ENCODE measurements around the gene CABP4.

The CABP4 gene

DNA sequence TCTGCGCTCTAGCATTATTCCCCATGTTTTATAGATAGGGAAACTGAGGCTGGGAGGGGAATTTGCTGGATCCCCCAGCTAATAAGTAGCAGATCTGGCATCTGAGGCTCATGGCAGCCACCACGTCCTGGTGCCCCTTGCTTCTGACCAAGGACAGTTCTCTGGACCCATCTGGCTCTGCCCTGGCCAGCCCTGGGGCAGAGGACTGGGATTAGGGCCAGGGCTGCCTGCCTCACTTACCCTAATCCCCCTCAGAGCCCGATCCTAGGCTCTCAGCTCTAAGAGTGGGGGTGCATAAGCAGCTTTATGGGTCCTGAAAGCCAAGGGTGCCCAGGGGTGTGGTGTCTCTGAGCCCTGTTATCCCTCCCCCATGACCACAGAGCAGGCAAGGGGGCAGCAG is at the start of gene CABP4:
Gene CABP4 (plus strand): TSS at position 301 of the 400 bp plus-strand sequence. CDS start 70 bp downstream, at position 371.
- no peak for DNase-seq

- DNase-seq, result no peak
Measured at GRCh38 chr11:67405688-67406339, 49.3 kb upstream of the CABP4 start.

GRCh38 chr11:67406420-67406968 is 48.7 kb upstream of the CABP4 start:
- no peak for DNase-seq

DNA sequence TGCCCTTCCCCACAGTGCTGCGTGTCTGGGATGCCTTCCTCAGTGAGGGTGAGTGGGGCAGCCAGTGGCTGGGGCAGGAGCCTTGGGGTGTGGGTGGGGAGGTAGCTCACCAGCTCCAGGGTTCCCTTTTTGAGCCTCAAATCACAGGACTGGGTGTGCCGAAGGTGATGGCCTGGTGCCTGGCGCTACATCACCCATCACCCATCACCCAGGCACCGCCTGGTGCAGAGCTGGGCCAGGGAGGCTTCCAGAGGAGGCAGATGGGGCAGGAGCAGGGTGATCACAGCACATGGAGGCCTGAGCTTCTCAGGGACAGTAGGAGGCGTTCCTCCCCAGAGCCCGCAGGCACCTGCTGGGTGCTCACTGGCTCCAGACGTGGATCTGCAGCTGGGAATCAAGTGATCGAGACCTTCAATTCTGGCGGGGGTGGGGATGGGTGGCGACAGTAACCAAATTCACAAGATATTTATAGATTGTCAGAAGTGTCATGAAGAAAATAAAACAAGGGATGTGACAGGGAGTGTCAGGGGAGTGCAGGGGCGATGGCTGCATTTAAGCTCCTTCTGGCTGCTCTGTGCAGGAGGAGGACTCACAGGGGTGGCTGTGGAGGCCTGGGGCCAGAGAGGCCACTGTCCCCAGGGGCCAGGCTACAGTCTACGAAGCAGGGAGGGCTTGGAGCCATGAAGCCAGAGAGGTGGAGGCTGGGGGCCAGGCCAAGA is 48.0 kb upstream of the CABP4 start:
- DNase-seq, result no peak

- no peak for DNase-seq
Measured at GRCh38 chr11:67407688-67408163, 47.4 kb upstream of the CABP4 start.

GRCh38 chr11:67408437-67409200 is 46.5 kb upstream of the CABP4 start:
- no peak for DNase-seq

DNA sequence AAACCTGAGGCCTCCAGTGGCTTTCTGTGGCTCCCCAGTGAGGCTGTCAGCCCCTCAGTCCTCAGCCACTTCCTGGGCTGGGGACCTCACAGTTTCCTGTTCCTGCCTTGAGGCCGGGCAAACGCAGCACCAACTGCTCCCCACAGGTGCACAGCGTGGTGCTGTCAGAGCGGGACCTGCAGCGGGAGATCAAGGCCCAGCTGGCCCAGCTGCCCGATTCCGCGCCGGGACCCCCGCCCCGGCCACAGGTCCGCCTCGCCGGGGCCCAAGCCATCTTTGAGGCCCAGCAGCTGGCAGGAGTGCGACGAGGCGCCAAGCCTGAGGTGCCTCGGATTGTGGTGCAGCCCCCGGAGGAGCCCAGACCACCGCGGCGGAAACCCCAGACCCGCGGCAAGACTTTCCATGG is 45.9 kb upstream of the CABP4 start:
- DNase-seq, result no peak

DNA sequence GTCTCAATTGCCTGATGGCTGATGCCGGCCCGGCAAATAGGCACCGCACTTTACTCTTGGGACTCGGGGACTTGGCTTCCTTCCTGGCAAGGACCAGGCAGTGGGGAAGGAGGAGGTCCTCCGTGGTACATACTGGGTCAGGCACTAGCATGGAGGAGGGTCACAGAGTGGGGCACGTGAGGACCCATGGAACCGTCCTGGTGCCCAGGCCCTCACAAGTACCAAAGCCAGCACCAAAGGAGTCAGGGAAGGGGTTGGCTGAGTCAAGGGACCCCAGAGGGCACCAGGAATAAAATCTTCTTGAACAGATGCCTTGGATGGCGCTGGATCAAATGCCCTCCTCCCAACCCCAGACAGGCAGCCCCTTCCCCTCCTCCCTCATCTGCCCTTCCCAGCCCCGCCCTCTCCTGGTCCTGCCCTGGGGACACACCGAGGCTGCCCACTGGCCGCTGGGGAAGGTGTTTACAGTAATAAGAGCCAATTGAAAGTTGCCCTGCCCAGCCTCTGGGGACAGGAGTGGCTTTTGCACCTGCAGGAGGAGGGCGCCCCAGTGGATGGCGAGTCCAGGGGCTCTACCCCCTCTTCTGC is 45.3 kb upstream of the CABP4 start:
- peak; percentile 74 to 78 for DNase-seq

DNA sequence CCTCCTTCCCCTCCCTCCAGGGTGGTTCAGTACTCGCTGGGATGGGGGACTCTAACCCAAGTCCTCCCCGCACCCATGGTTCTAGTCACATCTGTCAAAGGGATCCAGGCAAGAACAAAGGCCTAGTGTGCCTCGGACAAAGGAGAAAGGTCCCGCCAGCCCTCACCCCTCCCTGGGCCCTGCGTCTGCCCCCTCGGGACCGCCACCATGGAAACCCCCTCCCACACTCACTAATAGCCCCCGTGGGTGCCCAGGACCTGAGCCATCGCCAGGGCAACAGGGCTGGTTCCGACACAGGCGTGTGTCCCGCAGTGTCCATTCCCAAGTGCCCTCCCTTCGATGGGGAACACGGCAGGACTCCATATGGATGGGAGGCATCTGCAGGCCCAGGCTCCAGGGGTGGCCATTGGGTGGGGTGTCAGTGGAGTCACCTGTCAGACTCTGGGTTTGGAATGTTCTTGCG is 44.8 kb upstream of the CABP4 start:
- DNase-seq, result no peak

DNA sequence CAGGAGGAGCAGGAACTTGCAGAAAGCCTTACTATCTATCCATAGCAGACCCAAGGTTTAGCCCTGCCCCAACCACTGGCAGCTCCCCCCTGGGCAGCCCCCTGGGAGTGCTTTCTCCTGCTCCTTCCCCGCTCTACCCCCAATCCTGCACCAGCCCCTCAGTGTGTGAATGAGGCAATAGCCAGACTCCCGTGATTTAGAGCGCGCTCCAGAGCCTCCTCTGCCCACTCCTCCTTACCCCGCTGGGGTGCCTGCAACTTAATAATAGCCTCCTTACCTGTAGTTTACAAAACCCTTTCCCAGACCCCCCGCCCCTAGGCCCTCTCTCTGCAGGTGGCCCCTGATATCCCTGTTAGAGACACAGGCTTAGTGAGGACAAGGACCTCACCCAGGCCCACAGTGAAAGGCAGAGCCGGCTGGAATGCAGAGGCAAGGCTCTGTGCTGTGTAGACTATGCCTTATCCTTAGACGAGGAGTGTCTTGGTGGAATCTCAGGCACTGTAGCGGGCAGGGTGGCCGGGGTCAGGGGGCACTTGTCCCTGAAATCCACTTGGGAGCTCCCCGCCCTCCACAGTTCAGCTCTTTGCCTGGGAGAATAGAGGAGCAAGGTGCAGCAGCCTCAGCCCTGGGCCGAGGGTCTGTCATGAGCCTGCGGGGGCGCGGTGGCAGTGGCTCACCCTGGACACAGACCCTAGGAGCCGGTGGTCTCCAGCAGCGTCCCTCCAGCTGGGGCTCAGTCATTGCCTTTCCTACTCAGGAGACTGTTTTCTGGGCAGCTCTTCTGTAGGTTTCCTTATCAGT is 44.0 kb upstream of the CABP4 start:
- DNase-seq, result no peak

GRCh38 chr11:67411785-67412152 is 43.4 kb upstream of the CABP4 start:
- no peak for DNase-seq

DNA sequence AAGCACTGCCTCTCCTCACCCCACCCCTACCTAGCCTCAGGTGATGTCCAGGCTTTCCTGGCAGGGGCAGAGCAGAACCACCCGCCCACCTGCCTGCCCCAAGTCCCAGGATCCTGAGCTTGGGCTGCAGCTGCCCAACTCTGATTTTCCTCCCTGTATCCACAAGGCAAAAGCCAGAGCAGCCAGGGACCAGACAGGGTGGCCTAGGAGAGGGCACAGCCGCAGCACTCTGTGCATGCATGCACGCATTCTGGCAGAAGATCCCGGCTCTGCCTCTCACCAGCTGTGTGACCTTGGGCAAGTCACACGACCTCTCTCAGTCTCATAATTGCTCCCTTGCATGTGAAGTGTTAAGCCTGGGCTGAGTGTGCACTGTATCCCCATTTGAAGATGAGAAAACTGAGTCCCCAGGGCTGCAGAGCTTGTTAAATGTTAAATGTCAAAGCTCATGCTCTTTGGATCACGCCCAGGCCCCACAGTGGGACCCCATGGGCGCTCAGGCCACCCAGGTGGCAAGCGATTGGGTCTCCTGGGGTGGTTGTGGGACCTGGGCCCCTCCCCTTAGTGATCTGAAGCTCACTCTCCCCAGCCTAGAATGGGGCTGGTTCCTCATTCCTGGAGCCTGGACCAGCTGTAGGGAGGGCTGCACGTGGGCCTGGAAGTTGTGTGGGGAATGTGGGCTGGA is 42.5 kb upstream of the CABP4 start:
- DNase-seq, result no peak

DNA sequence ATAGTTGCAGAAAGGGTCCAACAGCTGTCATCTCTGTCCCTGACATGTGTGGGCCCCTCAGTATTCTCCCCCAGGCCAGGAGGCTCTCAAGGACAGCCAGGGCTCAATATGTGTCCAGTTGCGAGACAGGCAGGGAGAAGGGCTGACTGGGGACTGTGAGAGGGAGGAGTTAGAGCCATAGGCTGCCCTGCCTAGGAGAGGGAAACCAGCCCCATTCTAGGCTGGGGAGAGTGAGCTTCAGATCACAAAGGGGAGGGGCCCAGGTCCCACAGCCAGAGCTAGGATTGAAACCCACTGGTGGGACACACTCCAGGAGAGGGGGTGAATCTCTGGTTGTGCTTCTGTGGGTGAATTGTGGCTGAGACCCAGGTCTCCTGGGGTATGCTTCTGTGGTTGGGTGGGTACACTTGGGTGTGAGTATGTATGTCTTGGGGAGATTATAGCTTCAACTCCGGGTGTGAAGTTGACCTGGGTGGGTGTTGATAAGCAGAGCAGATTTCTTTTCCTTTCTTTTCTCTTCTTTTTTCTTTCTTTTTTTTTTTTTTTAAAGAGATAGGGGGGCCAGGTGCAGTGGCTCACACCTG is 41.8 kb upstream of the CABP4 start:
- DNase-seq, result no peak

- DNase-seq, result no peak
Measured at GRCh38 chr11:67415501-67416304, 39.5 kb upstream of the CABP4 start, which contains the start of gene CARNS1. Gene CARNS1, plus strand, starts transcription at chr11:67415678. Its CDS starts 522 bp downstream, at chr11:67416200.

DNA sequence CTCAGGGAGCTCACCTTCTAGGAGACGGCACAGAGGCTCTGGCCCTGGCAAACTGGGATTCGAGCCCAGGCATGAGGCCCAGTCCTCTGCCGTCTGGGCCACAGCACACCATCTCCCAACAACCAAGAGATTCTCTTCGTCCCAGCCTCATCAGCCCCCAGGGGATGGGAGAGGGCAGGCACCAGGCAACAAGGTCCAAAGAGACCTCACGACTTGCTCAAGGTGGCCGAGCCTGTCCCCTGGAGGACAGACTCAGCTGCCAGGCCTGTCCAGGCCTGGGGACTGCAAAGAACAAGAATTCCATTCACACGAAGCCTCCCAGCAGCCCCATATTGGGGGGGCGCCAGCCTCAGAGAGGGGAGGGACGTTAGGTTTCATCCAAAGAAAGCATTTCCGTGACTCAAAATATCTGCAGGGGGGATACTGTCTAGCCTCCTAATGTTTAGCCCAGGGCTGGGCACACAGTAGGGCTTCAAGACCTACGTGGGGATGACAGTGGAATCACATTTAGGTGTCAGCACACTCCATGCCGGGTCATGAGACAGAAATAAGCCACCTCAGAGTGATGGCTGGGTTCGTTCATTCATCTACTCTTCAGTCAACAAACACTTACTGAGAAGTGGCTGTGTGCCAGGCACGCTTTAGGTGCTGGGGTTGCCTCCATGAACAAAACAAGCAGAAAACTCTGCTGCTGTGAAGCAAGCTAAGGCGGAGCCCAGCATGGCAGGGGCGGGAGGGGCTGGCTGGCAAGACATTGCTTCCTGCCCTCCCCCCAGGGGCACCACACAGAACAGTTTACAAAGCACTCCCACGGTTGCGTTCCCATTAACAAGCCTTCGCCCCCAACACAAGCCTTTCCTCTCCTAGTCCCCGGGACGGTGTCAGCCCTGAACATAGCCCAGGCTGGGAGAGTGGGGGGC is 38.5 kb upstream of the CABP4 start:
- no peak for DNase-seq

DNA sequence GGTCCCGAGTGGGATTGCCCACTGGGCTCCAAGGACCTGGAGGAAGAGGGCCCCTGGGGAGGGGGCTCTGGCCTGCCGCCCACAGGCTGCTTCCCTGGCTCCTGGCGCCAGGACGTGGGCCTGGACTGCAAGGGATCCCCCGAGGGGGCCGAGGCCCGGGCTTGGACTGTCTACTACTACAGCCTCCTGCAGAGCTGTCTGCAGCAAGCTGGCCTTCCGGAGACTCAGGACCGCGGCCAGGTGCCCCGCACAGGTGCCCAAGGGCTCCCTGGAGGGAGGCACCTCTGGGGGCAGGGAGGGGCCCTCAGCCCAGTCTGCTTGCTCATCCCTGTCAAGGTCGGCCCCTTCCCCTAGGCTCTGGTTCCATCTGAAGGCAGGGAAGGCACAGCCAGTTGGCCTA is 37.7 kb upstream of the CABP4 start:
- DNase-seq, result no peak

DNA sequence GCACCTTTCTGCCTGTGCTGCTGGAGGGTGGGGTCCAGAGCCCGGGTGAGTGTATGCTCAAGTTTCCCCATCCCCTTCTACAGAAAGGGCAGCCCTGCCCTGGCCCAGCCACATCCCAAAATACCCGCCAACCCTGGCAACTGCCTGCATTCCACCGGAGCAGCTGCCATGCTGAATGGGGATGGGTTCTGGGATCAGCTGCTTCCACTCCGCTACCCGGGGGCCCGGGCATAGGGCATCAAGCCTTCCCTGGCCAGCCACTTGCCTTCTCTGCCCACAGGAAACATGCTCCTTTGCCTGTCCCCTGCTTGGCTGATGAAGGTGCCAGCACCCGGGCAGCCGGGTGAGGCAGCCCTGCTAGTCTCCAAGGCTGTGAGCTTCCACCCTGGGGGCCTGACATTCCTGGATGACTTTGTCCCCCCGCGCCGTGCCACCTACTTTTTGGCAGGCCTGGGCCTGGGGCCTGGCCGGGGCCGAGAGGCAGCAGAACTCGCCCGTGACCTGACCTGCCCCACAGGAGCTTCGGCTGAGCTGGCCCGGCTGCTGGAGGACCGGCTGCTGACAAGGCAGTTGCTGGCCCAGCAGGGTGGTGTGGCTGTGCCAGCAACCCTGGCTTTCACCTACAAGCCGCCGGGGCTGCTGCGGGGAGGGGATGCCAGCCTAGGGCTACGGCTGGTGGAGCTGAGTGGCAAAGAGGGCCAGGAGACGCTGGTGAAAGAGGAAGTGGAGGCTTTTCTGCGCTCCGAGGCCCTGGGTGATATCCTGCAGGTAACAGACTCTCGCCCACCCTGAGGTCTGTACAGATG is 36.5 kb upstream of the CABP4 start:
- no peak for DNase-seq

All from NCI-H1930 (cell line).